HG02623 (cell line): ENCODE measurements around the gene KCTD15.

Experiments used
- ATAC-seq: cut with Tn5 transposase; IDR thresholded peaks from one replicate; pipeline ENCODE4 v1.9.1; 2021; ENCODE audit warnings: moderate library complexity; ENCODE audit not compliant: unreplicated experiment

Gene KCTD15

GRCh38 chr19:33841685-33842084 is 45.0 kb downstream of the KCTD15 start:
- no peak for ATAC-seq

GRCh38 chr19:33844478-33844877 is 47.8 kb downstream of the KCTD15 start:
- no peak for ATAC-seq

GRCh38 chr19:33845498-33845897 is 48.8 kb downstream of the KCTD15 start:
- no peak for ATAC-seq

GRCh38 chr19:33849551-33850147 is 53.0 kb downstream of the KCTD15 start:
- ATAC-seq: no peak

GRCh38 chr19:33859016-33859415 is 62.3 kb downstream of the KCTD15 start:
- no peak for ATAC-seq

- no peak for ATAC-seq
Measured at GRCh38 chr19:33860312-33861090, 63.8 kb downstream of the KCTD15 start.

GRCh38 chr19:33861950-33862349 is 65.3 kb downstream of the KCTD15 start:
- no peak for ATAC-seq

GRCh38 chr19:33862981-33863380 is 66.3 kb downstream of the KCTD15 start:
- ATAC-seq: no peak

GRCh38 chr19:33863436-33863835 is 66.8 kb downstream of the KCTD15 start:
- ATAC-seq: no peak

GRCh38 chr19:33864311-33864850 is 67.7 kb downstream of the KCTD15 start:
- ATAC-seq: no peak

- ATAC-seq: no peak
Measured at GRCh38 chr19:33865306-33865705, 68.6 kb downstream of the KCTD15 start.
